Mesenchymal stem cell (in vitro differentiated cells and primary cell): ENCODE data around the gene OGFOD3.
A peak's percentile ranks its signal among the peaks of the same experiment; 100 is the strongest.

Experiments
- DNase-seq: peaks from one replicate; pipeline ENCODE4 v3.0.0-alpha.2; 2013
- H2AFZ ChIP-seq: one replicate; pipeline ENCODE4 v1.6.1; 2013; ENCODE audit warnings: low read depth, mild to moderate bottlenecking, control low read depth, inconsistent platforms, low read length, moderate library complexity
- H2AK5ac ChIP-seq: 2 replicates; pipeline ENCODE4 v1.6.1; 2013; ENCODE audit warnings: low read length, moderate library complexity, mild to moderate bottlenecking, inconsistent platforms; ENCODE audit not compliant: severe bottlenecking
- H2BK120ac ChIP-seq: one replicate; pipeline ENCODE4 v1.6.1; 2013; ENCODE audit warnings: low read depth, mild to moderate bottlenecking, inconsistent platforms, low read length, moderate library complexity
- H2BK12ac ChIP-seq, 2 experiments: one replicate each; pipeline ENCODE4 v1.6.1; 2013; ENCODE audit warnings: inconsistent platforms in 2 of 2, low read length in 2 of 2, mild to moderate bottlenecking in 2 of 2, moderate library complexity in 2 of 2, control low read depth in 1 of 2
- H2BK15ac ChIP-seq: one replicate; pipeline ENCODE4 v1.6.1; 2013; ENCODE audit warnings: mild to moderate bottlenecking, low read depth, inconsistent platforms; ENCODE audit not compliant: poor library complexity, severe bottlenecking
- H2BK5ac ChIP-seq: 2 replicates; pipeline ENCODE4 v1.6.1; 2013; ENCODE audit warnings: low read depth, mild to moderate bottlenecking, low read length, control low read depth, inconsistent platforms; ENCODE audit not compliant: poor library complexity, severe bottlenecking
- H3K14ac ChIP-seq, 2 experiments: one replicate each; pipeline ENCODE4 v1.6.1; 2013; ENCODE audit warnings: inconsistent platforms in 2 of 2, low read length in 2 of 2, control low read depth in 1 of 2, mild to moderate bottlenecking in 1 of 2, moderate library complexity in 1 of 2
- H3K18ac ChIP-seq, 2 experiments: one replicate each; pipeline ENCODE4 v1.6.1; 2013; ENCODE audit warnings: inconsistent platforms in 2 of 2, low read length in 2 of 2, control low read depth in 1 of 2, low read depth in 1 of 2, mild to moderate bottlenecking in 1 of 2
- H3K23ac ChIP-seq, 2 experiments: one replicate each; pipeline ENCODE4 v1.6.1; 2013; ENCODE audit warnings: inconsistent platforms in 2 of 2, low read length in 2 of 2, mild to moderate bottlenecking in 2 of 2, moderate library complexity in 2 of 2, control low read depth in 1 of 2
- H3K27ac ChIP-seq: 2 replicates; pipeline ENCODE4 v1.5.1; 2013; ENCODE audit warnings: mild to moderate bottlenecking, moderate library complexity, low read length, control low read depth, inconsistent platforms; ENCODE audit not compliant: poor library complexity, severe bottlenecking
- H3K27me3 ChIP-seq, 2 experiments: 2 replicates each; pipeline versions ENCODE4 v1.6.1 to v1.7.0; 2013; ENCODE audit warnings: low read length in 2 of 2, mild to moderate bottlenecking in 2 of 2, moderate library complexity in 2 of 2, control low read depth in 1 of 2, inconsistent platforms in 1 of 2; ENCODE audit not compliant: control insufficient read depth in 1 of 2, insufficient read depth in 1 of 2
- H3K36me3 ChIP-seq, 2 experiments: 2 replicates each; pipeline versions ENCODE4 v1.6.1 to v1.7.0; 2013; ENCODE audit warnings: low read length in 2 of 2, control low read depth in 1 of 2, inconsistent platforms in 1 of 2, low read depth in 1 of 2, mild to moderate bottlenecking in 1 of 2; ENCODE audit not compliant: insufficient read depth in 2 of 2, control insufficient read depth in 1 of 2
- H3K4ac ChIP-seq, 2 experiments: one replicate each; pipeline ENCODE4 v1.6.1; 2013; ENCODE audit warnings: inconsistent platforms in 2 of 2, low read length in 2 of 2, mild to moderate bottlenecking in 2 of 2, moderate library complexity in 2 of 2, control low read depth in 1 of 2, low read depth in 1 of 2
- H3K4me1 ChIP-seq: 2 replicates; pipeline ENCODE4 v1.6.1; 2013; ENCODE audit warnings: low read depth, low read length, control low read depth; ENCODE audit not compliant: control insufficient read depth, insufficient read depth
- H3K4me2 ChIP-seq: 2 replicates; pipeline ENCODE4 v1.6.1; 2013; ENCODE audit warnings: low read length, mild to moderate bottlenecking, inconsistent platforms; ENCODE audit not compliant: poor library complexity, severe bottlenecking
- H3K4me3 ChIP-seq, 2 experiments: 2 replicates each; pipeline versions ENCODE4 v1.5.1 to v1.7.0; 2013; ENCODE audit warnings: low read length in 2 of 2, mild to moderate bottlenecking in 2 of 2, control low read depth in 1 of 2, low read depth in 1 of 2; ENCODE audit not compliant: insufficient read depth in 1 of 2
- H3K79me1 ChIP-seq: replicated peaks from 2 replicates; pipeline ENCODE4 v1.6.1; 2013; ENCODE audit warnings: mild to moderate bottlenecking, control low read depth, low read length, inconsistent platforms; ENCODE audit not compliant: poor library complexity, severe bottlenecking
- H3K9ac ChIP-seq: 2 replicates; pipeline ENCODE4 v1.7.0; 2013; ENCODE audit warnings: mild to moderate bottlenecking, low read length, moderate library complexity
- H3K9me3 ChIP-seq: 2 replicates; pipeline ENCODE4 v1.7.0; 2013; ENCODE audit warnings: mild to moderate bottlenecking, low read length; ENCODE audit not compliant: control insufficient read depth
- H4K8ac ChIP-seq: one replicate; pipeline ENCODE4 v1.6.1; 2013; ENCODE audit warnings: inconsistent platforms, mild to moderate bottlenecking, low read length, moderate library complexity
- H4K91ac ChIP-seq: one replicate; pipeline ENCODE4 v1.6.1; 2013; ENCODE audit warnings: mild to moderate bottlenecking, low read length, inconsistent platforms
- WGBS: methylation state at CpG from one replicate; pipeline ENCODE4 v1.1.7; 2013; ENCODE audit warnings: mixed read lengths; 5-methylcytosine and 5-hydroxymethylcytosine counted together

The OGFOD3 gene

GRCh38 chr17:82408288-82408937 is 10.0 kb downstream of the OGFOD3 start:
- Histone ChIP-seq H4K8ac (no peak overlapping the region), H3K36me3 (peaks cover 22 to 38% of the 10 kb centered on the region in 2 experiments)

GRCh38 chr17:82407255-82407654 is 11.1 kb downstream of the OGFOD3 start:
- Histone ChIP-seq H2BK15ac (no peak overlapping the region), H3K4me3 (no peak overlapping the region), H3K4me1 (peaks cover 49% of the 10 kb centered on the region), H3K23ac (no peak overlapping the region), H4K8ac (no peak overlapping the region), H3K14ac (no peak overlapping the region), H3K36me3 (peaks cover 26 to 31% of the 10 kb centered on the region in 2 experiments), H3K9ac (no peak overlapping the region), H3K4ac (no peak overlapping the region), H3K79me1 (peaks cover 17% of the 10 kb centered on the region), H2BK5ac (no peak overlapping the region), H2AFZ (no peak overlapping the region), H3K9me3 (no peaks in the 10 kb centered on the region), H3K27me3 (no peaks in the 10 kb centered on the region), H2BK12ac (no peak overlapping the region), H3K18ac (no peak overlapping the region), H2BK120ac (no peak overlapping the region), H4K91ac (no peak overlapping the region), H3K4me2 (no peak overlapping the region), H3K27ac (peak overlapping the region; percentile 30), H2AK5ac (no peak overlapping the region)
- DNase-seq = peak; percentile 3
- WGBS = 52% methylated on average over 13 of the region's 13 CpGs

More at GRCh38 chr17:82408288-82408937, 10.0 kb downstream of the OGFOD3 start:
- Histone ChIP-seq H2BK15ac (no peak overlapping the region), H4K91ac (no peak overlapping the region), H3K14ac (no peak overlapping the region), H2BK120ac (no peak overlapping the region), H3K27ac (peak overlapping the region; percentile 35), H3K23ac (no peak overlapping the region), H3K4me1 (peaks cover 51% of the 10 kb centered on the region), H2AFZ (no peak overlapping the region), H3K4me2 (no peak overlapping the region), H3K4ac (no peak overlapping the region), H2BK12ac (no peak overlapping the region), H3K9me3 (no peaks in the 10 kb centered on the region), H2BK5ac (no peak overlapping the region), H2AK5ac (no peak overlapping the region), H3K9ac (no peak overlapping the region), H3K18ac (no peak overlapping the region), H3K27me3 (no peaks in the 10 kb centered on the region), H3K4me3 (no peak overlapping the region), H3K79me1 (peaks cover 17% of the 10 kb centered on the region)
- 91% methylated on average over 15 of the region's 15 CpGs for WGBS
- no peak for DNase-seq

GRCh38 chr17:82406131-82406671 is 12.2 kb downstream of the OGFOD3 start:
- Histone ChIP-seq H3K14ac (no peak overlapping the region), H4K91ac (no peak overlapping the region), H3K18ac (no peak overlapping the region), H3K27me3 (no peaks in the 10 kb centered on the region), H3K79me1 (peaks cover 8% of the 10 kb centered on the region), H2BK120ac (no peak overlapping the region), H2BK12ac (no peak overlapping the region), H2BK15ac (no peak overlapping the region), H3K23ac (no peak overlapping the region), H3K4me3 (no peak overlapping the region), H3K4me2 (no peak overlapping the region), H4K8ac (no peak overlapping the region), H3K36me3 (peaks cover 28 to 29% of the 10 kb centered on the region in 2 experiments), H2AFZ (no peak overlapping the region), H3K27ac (no peak overlapping the region), H2AK5ac (peak overlapping the region; percentile 2), H3K9ac (no peak overlapping the region), H3K4ac (no peak overlapping the region), H3K4me1 (peaks cover 50% of the 10 kb centered on the region), H3K9me3 (no peaks in the 10 kb centered on the region), H2BK5ac (no peak overlapping the region)
- WGBS = 97% methylated on average over 14 of the region's 14 CpGs
- DNase-seq = no peak

DNA sequence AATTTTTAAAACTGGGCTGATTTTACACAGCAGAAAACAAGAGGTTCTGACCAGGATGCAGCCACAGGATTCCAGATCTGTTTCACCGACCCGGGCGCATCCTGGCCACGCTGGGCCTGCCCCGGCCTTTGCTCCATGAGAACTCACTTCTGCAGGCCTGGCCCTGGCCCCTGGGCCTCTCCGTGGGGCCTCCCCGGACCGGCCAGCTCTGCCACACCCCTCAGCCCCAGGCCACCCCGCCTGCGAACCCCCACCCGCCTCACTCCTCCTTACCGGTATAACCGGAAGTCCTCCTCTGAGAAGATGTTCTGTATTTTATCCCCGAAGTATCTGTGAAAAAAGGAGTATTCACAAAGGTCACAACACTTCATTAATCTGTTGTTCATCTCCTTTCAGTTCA is 13.3 kb downstream of the OGFOD3 start:
- no peak for DNase-seq
- WGBS = 93% methylated on average over 14 of the region's 14 CpGs

More for the DNA sequence above, 13.3 kb downstream of the OGFOD3 start:
- Histone ChIP-seq H3K9ac (no peak overlapping the region), H3K23ac (no peak overlapping the region), H2BK120ac (no peak overlapping the region), H3K27ac (no peak overlapping the region), H3K9me3 (no peaks in the 10 kb centered on the region), H3K4me1 (peaks cover 54% of the 10 kb centered on the region), H3K14ac (no peak overlapping the region), H4K91ac (no peak overlapping the region), H3K4ac (no peak overlapping the region), H4K8ac (no peak overlapping the region), H2BK5ac (no peak overlapping the region), H3K4me3 (no peak overlapping the region), H2BK15ac (no peak overlapping the region), H3K36me3 (peaks cover 29 to 30% of the 10 kb centered on the region in 2 experiments), H2BK12ac (no peak overlapping the region), H3K4me2 (no peak overlapping the region), H2AK5ac (no peak overlapping the region), H3K27me3 (no peaks in the 10 kb centered on the region), H3K18ac (no peak overlapping the region), H2AFZ (no peak overlapping the region), H3K79me1 (peaks cover 8% of the 10 kb centered on the region)
